ENCODE results near the gene METTL2A.
A peak's percentile ranks its signal among the peaks of the same experiment; 100 is the strongest.
"Not testable (repeated sequence)": the region's sequence is repeated elsewhere in the genome, so short reads cannot be mapped to it uniquely, and the experiment has no call there.

Gene METTL2A

DNA sequence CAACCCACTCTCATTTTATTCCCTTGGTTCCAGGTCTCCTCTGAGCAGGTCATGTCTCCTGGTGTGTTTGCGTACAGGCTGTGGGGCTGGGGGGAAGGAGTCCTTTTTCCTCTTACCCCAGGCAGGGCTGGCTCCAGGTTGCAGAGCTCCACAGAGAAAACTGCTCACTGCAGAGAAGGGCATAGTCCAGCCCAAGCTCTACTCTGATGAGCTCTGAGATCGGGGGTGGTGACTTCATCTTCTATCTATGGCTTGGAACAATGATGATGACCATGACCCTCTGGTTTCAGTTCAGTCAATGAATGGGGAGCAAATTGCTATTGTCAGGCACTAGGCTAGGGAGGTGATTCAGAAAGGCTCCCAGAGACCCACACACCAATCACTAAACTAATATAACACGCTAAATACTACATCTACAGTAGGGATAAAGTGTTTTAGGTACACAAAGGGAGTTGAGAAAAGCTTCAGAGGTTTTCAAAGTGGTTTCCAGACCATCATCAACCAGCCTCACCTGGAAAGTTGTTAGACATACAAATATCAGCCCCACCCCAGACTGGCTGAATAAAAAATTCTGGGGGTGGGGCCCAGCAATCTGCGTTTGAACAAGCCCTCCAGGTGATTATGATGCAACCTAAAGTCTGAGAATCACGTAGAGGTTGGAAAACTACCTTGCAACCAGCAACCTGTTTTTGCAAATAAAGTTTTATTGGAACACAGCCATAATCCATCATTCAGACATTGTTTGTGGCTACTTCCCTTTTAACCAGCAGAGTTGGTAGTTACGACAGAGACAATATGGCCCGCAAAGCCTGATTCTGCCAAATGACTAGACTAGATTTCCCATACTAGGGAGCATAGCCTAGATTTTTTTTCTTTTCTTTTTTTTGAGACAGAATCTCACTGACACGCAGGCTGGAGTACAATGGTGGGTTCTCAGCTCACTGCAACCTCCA lies 49.6 kb downstream of the METTL2A start:
- DNase-seq (ENCODE audit: low read depth), result not testable (repeated sequence)

DNA sequence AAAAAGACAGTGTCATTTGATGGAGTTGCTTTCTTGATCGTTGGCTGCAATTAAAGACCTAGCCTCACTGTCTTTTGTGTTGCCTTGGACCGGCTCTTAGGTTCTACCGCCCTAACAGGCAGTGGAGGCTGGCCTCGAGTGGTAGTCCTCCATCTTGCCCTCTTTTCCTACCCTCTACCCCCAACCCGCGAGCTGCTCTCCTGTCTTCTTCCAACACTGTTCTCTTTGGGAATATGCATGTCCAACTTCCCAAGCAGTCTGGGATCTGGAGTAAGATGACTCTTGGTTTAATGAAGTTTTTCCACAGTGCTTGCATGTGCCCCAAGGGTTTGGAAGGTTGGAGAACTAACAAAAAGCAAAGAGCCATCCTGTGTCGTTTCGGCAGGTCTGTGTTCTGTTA lies 53.4 kb downstream of the METTL2A start:
- DNase-seq (ENCODE audit: low read depth), result not testable (repeated sequence)

DNA sequence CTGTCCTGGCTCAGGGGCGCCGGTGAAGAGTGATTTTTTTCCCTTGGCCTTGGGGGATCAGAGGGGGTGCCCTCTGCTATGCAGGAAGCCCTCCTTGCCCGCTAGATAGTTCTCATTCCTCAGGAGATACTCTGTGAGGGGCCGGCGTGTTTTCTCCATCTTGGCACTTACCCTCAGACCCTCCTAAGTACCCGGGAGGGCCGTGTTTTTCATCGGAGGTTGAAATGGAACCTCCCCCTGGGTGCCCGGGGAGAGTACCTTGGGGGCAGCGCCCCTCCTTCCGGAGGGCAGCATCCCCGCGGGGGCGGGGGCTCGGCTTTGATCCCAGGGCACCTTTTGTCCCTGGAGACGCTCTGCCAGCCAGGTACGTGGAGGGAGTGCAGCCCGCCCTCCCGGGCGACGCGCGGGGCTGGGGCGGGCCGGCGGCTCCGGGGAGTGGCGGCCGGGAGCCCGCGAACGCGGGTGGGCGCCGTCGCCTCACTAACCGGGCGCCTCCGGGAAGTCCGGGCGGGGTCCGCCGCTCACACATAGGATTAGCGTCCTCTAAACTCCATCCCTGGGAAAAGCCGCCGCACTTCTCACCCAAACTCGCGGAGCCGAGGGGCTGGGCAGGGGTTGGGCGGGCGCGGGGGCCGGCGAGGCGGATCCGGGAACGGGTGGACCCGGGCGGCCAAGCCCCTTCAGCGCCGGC lies 54.2 kb downstream of the METTL2A start:
- DNase-seq (ENCODE audit: low read depth), result not testable (repeated sequence)

DNA sequence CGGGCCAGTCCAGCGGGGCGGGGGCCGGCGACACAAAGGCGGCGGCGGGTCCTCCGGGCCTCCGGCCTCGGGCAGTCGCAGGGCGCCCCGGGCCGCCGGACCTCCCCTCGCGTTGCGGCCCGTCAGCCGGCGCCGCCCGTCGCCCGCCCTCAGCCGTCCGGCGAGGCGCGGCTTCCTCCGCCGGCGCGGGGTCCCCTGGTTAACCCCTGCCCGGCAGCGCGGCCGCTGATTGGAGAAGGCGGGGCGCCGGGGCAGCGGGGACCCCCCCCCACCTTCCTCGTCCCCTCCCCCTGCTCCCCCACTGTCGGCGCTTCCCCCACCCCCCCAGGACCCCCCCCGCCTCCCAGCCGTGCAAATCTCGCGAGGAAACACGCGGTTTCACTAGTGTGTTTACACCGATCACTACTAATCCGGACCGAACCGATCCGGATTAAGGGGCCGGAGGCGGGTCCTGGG lies 54.8 kb downstream of the METTL2A start, which contains the start of gene TLK2:
TSS of gene TLK2 (plus strand) at position 402 of the 456 bp plus-strand sequence. CDS start 2,301 bp downstream, outside the sequence.
- peak; percentile 67 for DNase-seq (ENCODE audit: low read depth)

DNA sequence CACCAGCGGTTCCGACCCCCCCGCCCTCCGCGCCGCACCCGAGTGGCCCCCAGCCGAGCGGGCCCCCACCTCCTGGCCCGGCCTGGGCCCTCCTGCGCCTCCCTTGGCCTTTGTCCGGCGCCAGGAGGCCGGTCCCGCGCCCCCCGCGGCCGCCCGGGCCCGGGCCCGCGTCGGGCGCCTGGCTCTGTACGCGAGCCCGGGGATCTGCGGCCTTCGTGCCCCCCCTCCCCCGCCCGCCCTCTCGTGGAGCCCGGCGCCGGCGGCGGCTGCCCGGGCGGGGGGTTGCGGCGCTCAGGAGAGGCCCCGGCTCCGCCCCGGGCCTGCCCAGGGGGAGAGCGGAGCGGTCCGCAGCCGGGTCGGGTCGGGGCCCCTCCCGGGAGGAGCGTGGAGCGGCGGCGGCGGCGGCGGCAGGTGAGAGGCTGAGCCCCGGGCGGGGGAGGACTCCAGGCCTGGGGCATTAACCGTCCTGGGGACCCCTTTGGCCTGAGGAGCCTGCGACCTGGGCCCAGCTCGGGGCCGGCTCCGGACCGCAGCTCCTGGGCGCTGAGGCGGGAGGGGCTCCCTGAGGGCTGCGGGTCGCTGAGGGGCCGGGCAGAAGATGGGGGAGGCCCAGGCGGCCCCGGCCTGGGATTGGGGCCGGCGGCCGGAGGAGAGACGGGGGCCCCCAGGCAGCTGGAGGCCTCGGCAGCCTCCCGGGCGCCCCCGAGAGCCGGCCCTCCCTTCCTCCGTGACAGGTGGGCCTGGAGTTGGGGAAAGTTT lies 55.4 kb downstream of the METTL2A start:
- not testable (repeated sequence) for DNase-seq (ENCODE audit: low read depth)

DNA sequence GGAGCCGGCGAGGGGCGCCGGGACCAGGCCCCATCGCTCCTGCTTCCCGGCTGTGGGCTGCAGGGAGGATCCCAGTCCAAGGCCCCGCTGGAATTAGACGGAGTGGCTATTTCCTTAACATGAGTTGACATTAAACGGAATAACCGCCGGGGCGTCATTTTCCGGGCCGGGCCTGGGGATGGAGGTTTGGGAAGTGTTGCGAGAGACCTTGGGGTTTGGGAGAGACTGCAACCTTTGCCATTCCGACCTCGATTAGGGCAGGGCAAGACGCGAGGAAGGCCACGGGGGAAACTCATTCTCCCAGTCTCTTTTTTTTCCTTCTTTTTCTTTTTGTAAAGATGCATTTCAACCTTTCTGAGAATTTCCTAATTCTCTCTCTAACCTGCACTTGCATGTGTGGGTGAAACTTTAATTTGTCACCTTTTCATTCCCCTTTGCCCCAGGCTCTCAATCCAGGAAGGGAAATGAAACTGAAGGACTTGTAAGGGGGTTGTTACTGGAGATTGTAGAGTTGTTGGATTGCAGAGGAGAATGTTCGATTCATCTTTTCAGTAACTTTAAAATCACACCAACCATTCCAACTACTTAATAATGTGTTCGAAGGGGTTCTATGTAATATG lies 56.1 kb downstream of the METTL2A start:
- not testable (repeated sequence) for DNase-seq (ENCODE audit: low read depth)

DNA sequence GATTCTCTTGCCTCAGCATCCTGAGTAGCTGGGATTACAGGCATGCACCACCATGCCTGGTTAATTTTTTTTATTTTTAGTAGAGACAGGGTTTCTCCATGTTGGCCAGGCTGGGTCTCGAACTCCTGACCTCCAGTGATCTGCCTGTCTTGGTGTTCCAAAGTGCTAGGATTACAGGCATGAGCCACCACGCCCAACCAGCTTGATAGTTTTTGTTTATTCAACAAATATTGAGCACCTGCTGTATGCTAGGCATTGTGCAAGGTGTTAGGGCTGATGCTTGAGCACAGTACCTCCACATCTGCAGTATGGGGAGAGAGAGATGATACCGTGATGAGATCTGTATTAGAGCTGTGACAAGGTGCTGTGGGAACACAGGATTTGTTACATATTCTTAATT lies 58.9 kb downstream of the METTL2A start:
- DNase-seq (ENCODE audit: low read depth), result not testable (repeated sequence)

DNA sequence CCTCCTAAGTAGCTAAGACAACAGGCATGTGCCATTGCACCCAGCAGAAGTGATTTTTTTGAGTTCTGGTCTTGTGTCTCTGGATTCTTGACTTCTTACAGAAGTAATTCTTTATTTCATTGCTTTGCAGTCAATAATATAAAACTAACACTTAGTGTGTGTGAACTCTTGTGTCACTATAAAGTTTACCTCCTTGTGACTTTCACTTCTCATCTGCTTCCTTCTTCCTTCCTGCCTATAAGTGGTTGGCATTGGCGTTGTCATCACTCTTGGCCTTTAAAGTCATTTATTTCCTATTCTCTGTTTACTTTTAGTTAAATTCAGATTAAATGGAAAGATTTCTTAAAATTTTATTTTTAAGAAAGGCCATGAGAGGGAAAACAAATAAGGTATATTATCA lies 67.3 kb downstream of the METTL2A start:
- DNase-seq (ENCODE audit: low read depth), result not testable (repeated sequence)

DNA sequence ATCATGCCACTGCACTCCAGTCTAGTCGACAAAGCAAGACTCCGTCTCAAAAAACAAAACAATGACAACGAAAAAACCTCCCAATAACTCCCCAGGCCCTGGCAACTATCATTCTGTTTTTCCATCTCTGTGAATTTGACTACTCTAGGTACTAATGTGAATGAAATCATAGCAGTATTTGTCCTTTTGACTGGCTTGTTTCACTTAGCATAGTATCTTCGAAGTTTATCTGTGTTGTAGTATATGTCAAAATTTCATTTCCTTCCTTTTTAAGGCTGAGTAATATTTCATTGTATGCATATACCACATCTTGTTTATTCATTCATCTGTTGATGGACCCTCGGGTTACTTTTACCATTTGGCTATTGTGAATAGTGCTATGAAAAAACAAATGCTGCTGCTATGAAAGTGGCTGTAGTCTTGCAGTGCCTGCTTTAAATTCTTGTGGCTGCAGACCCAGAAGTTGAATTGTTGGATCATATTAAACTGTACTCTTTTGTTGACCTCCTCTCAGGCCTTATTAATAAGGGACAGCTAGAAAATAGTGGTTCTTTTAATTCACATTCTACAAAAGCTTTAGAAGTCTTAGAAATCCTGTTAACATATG lies 69.5 kb downstream of the METTL2A start:
- not testable (repeated sequence) for DNase-seq (ENCODE audit: low read depth)

DNA sequence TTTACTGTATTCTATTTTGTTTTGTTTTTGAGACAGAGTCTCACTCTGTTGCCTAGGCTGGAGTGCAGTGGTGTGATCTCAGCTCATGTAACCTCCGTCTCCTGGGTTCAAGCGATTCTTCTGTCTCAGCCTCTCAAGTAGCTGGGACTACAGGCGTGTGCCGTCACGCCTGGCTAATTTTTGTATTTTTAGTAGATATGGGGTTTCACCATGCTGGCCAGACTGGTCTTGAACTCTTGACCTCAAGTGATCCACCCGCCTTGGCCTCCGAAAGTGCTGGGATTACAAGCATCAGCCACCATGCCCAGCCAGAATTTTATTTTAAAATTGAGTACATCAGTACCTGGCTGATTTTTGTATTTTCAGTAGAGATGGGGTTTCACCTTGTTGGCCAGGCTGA lies 70.4 kb downstream of the METTL2A start:
- DNase-seq (ENCODE audit: low read depth), result not testable (repeated sequence)

DNA sequence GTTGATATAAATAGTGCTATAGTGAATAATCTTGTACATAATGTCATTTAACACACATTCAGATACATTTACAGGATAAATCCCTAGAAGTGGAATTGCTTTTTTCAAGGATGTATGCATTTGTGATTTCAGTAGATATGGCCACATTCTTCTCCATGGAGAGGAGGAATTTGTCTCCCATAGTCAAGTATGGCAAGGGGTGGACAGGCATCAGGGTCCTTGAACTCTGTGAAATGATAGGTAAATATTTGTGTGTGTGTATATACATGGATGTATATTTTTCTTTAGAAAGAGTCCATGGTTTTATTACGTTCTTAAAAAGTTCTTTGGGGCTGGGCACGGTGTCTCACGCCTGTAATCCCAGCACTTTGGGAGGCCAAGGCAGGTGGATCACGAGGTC lies 72.6 kb downstream of the METTL2A start:
- DNase-seq (ENCODE audit: low read depth), result not testable (repeated sequence)

DNA sequence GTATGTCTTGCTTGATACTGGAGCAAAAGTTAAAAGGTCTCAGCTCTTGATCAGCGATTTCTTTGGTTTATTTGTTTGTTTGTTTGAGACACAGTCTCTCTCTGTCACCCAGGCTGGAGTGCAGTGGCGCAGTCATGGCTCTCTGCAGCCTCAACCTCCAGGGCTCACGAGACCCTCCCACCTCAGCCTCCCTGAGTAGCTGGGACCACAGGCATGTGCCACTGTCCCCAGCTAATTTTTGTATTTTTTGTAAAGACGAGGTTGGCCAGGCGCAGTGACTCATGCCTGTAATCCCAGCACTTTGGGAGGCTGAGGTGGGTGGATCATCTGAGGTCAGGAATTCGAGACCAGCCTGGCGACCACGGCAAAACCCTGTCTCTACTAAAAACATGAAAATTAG lies 75.1 kb downstream of the METTL2A start:
- not testable (repeated sequence) for DNase-seq (ENCODE audit: low read depth)
